Right lung (tissue), 5 donors: Measurements from ENCODE around the gene SLC25A12. TPM values are rescaled to one million over a fixed set of nuclear protein-coding genes. Genes with fewer than 3 reads are reported as not detected.
"Not testable (repeated sequence)": the region's sequence is repeated elsewhere in the genome, so short reads cannot be mapped to it uniquely, and the experiment has no call there.

Experiments
- DNase-seq, 2 donors: peaks; one replicate each; pipeline ENCODE4 v3.0.0-alpha.2; 2013
- polyA plus RNA-seq, 5 donors: library from polyadenylated mRNA; unstranded; fragments of 120-200 nt; gene quantifications; one replicate each; pipeline versions ENCODE4 v1.2.1 to v1.2.3, GENCODE V29; 2013; ENCODE audit warnings: inconsistent platforms in 1 of 5, low replicate concordance in 1 of 5; ENCODE audit not compliant: insufficient read length in 5 of 5, insufficient read depth in 1 of 5

Gene SLC25A12
- polyA plus RNA-seq, 5 donors: 19.2 to 32.9 (median 27.3) TPM

- no peak for DNase-seq
Measured at GRCh38 chr2:171834286-171834685, 59.8 kb downstream of the SLC25A12 start.

GRCh38 chr2:171832489-171832888, 61.6 kb downstream of the SLC25A12 start:
- DNase-seq: no peak

- no peak for DNase-seq
Measured at GRCh38 chr2:171830039-171830438, 64.0 kb downstream of the SLC25A12 start.

GRCh38 chr2:171824086-171824485, 70.0 kb downstream of the SLC25A12 start:
- no peak for DNase-seq

DNA sequence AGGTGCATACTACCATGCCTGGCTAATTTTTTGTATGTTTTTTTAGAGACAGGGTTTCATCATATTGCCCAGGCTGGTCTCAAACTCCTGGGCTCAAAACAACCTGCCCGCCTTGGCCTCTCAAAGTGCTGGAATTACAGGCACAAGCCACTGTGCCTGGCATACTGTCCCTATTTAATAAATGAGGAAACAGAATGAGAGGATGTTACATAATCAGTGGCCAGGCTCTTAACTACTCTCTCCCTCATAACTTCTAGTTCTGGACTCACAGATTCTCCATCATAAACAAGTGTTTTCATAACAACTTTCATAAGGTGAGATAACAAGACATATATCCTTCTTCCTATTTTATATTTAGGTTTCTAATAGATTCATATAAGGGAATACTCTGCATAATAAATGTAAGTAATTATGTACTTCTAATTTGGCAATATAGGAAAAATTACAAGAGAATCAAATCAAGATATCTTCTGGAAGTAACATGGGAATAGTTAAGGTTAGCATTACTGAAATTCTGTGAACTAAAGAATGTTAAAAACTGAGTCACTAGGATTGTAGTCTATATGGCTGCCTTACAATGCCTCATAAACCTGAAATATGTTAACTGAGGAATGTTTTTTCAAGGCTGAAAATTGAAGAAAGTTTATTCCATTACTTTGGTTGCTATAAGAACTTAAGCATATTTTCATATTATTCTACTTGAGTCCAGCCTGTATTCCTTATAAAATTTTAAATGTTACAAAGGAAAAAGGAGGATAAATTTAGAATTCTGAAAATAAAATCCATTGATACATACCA, 71.3 kb downstream of the SLC25A12 start:
- DNase-seq: no peak

DNA sequence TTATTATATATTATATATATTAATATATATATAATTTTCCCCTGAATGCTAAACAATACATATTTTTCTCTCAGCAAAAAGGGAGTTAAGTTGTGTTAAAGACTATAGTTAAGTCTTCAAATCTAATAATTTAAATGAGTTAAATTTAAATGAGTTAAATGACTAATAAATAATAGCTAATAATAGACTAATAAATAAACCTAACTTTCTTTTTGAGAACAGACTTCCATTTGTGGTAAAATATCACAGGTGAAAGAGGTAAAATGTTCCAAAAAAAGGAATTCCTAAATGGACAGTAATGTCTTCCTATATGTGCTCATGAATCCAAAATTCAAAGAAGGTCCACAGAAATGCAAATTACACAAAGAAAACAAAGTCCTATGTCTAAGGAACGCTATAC, 74.6 kb downstream of the SLC25A12 start:
- DNase-seq: no peak

GRCh38 chr2:171814883-171815282, 79.2 kb downstream of the SLC25A12 start:
- DNase-seq: no peak

GRCh38 chr2:171814174-171814573, 79.9 kb downstream of the SLC25A12 start:
- no peak for DNase-seq

- no peak for DNase-seq
Measured at GRCh38 chr2:171813729-171814128, 80.3 kb downstream of the SLC25A12 start.

- DNase-seq: no peak
Measured at GRCh38 chr2:171813126-171813525, 80.9 kb downstream of the SLC25A12 start.

DNA sequence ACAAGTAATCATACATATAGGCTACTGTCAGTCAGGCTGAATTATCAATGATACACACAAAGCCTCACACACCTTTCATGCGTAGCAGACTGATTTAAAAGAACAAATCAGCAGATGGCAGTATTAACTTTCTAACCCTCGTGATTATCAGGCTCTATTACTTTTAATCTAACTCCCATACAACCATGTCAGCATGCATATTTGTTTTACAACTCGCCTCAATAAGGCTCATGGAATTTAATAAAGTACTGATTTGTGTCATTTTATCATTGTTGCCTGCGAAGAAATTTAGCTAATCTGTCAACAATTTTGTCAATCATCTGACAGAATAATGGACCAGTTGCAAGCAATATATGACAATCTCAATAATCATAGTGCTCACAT, 82.8 kb downstream of the SLC25A12 start:
- peak in 1 of 2 donors; percentile 13 for DNase-seq

- peak; percentile 57 to 64 for DNase-seq
Measured at GRCh38 chr2:171810422-171811244, 83.4 kb downstream of the SLC25A12 start.

DNA sequence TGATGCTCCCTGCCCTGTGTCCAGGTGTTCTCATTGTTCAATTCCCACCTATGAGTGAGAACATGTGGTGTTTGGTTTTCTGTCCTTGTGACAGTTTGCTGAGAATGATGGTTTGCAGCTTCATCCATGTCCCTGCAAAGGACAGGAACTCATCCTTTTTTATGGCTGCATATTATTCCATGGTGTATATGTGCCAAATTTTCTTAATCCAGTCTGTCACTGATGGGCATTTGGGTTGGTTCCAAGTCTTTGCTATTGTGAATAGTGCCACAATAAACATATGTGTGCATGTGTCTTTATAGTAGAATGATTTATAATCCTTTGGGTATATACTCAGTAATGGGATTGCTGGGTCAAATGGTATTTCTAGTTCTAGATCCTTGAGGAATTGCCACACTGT, 85.2 kb downstream of the SLC25A12 start:
- DNase-seq: not testable (repeated sequence)

GRCh38 chr2:171807831-171808393, 86.1 kb downstream of the SLC25A12 start:
- peak in 1 of 2 donors; percentile 8 for DNase-seq

DNA sequence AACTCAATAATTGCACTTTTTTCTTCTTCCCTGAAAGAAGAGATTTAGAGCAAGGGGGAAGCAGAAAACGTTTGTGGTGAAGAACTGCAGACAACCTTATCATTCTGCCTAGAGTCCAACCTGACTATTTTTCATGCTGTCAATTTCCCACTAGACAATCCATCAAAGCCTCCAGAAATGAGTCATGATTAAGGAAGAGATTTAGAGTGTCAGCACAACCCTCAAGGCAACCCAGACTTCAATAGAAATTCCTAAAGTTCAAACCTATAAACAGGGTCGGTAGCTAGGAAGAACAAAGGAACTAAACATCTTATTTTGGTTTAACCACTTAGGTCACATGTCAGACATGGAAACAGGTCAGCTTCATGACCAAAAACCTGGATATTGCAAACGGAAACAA, 86.9 kb downstream of the SLC25A12 start:
- DNase-seq: no peak

DNA sequence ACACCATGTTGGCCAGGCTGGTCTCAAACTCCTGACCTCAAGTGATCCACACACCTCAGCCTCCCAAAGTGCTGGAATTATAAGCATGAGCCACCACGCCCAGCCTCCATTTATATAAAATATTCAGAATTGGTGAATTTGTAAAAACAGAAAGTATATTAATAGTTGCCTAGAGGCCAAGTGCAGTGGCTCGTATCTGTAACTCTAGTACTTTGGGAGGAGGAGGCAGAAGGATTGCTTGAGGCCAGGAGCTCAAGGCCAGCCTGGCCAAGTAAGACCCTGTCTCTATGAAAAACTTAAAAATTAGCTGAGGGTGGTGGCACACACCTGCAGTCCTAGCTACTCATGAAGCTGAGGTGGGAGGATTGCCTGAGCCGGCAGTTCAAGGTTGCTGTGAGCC, 89.6 kb downstream of the SLC25A12 start:
- DNase-seq: no peak

GRCh38 chr2:171803757-171804156, 90.3 kb downstream of the SLC25A12 start:
- no peak for DNase-seq

GRCh38 chr2:171800639-171801038, 93.4 kb downstream of the SLC25A12 start:
- no peak for DNase-seq

GRCh38 chr2:171798156-171798820, 95.8 kb downstream of the SLC25A12 start:
- DNase-seq: no peak

- no peak for DNase-seq
Measured at GRCh38 chr2:171794918-171795317, 99.1 kb downstream of the SLC25A12 start.

GRCh38 chr2:171793691-171794678, 100.1 kb downstream of the SLC25A12 start:
- DNase-seq: no peak
